GM19397 (cell line): Measurements from ENCODE around the gene DNAL4.

Source experiments
- ATAC-seq: cut with Tn5 transposase; IDR thresholded peaks from one replicate; pipeline ENCODE4 v1.9.1; 2021; ENCODE audit warnings: mild to moderate bottlenecking, moderate library complexity; ENCODE audit not compliant: unreplicated experiment

DNAL4 gene

DNA sequence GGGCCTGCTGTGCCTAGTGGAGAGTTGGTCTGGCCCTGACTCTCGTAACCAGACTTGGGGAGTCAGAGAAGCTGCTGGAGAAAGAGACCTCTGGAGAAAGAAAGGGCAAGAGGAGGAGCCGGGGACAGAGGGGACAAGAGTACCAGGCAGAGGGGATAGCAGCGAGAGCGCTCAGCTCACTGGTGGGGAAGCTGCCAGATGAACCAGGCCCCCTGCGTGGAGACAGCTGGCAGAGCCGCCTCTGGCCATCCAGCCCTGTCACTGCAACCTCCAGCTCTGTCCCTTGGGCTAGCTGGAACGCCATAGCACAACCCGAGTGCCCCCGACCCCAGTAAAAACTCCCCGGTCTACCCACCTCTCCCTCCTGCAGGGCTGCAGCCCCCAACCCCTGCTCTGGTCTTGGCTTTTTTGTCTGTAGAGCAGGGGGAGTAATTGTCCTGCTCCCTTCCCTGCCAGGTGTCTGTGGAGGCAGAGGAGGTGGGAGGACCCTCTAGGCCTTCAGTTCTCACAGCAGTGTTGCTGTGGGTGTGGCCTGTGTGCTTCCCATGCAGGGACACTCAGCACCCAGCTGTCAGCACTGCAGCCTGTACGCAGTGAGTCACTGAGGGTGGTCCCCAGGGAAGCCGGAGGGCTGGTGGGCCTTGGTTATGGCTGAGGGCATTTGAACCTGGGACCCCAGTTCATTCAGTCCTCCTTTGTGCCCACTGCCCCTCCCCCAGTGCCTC is 33.3 kb downstream of the DNAL4 start:
- no peak for ATAC-seq

DNA sequence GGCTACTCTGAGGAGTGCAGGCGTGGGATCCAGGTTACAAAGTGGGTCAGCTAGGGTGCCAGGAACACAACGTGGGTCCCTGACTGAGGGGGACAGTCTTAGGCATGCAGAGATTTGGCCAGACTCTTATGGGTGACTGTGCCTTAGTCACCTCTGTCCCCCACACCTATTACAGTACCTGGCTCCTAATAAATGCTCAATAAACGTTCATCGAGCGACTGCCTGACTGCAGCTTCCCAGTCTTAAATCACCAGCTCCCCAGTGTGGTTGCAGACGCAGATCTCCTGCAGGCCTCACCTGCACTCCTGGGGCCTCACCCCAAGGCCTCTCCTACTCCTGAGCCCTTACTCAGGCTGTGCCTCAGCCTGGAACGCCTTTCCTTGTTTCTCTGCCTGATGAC is 34.9 kb downstream of the DNAL4 start:
- no peak for ATAC-seq

DNA sequence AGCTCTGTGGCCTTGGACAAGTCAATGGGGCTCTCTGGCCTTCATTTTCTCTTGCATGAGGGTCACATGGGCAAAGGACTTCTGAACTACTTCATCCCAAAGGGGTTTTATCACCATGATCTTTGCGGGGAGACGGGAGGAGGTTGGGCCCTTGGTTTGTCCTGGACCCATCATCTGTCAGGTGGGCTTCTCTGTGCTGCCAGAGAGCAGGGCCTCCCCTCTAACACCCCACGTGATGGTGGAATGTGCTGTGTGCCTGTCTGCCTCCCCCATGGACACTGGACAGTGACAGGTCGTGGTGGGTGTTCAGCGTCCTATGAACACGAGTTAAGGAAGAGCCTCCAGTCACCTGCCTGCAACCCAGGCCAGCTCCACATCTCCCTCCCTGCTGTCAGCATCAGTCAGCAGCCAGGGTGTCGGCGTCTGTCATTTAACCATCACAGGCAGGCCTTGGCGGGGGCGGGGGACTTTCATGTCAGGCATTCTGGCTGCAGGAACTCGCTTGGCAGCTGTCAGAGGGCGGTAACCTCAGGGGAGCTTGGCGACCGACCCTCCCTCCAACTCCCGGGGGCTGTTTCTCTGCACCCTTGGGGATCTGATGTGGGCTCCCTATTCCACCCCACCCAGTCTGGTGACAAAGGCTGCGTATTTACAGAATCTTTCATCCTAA is 35.5 kb downstream of the DNAL4 start:
- no peak for ATAC-seq

DNA sequence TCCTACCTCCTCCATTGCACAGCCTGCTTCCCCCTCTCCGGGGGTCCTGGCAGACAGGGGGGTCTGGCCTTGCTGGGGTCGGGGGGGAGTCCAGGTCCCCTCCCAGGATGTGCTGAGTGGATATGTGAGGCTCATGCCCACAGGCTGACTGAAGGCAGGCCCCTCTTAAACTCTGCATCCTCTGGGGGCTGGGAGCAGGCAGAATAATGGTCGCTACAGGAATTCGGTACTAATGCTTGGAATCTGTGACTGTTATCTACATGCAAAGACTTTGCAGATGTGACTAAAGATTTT is 36.5 kb downstream of the DNAL4 start:
- no peak for ATAC-seq

DNA sequence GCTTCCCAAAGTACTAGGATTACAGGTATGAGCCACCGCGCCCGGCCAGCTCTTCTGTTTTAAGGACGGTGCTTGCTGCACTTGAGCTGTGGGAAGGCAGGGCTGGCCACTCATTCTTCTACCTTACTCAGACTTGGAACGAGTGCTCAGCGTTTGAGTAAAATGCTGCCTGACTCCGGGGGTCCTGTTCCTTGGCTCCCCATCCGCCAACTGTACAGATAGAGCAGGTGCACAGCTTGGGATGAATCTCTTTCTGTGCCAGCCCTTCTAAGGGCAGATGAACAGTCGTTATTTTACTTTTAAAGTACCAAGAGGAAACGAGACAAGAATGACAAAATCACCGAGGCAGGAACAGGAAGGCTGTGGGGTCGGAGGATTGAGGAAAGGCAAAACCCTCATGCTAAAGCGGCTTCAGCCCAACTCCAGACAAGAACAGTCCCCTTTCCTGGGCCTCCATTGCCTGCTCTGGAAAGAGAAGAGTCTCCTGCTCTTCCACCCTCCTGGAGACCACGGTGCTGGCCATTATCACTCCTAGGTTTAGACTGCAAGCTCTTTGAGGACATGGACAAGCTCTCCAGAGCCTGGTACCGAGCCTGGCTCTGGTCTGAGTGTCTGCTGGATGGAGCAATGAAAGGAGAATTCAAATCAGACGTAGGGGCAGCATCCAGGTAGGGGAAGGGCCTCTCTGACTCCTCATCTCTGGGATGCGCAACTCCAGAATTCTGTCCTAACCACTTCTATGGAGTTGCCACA is 37.1 kb downstream of the DNAL4 start:
- no peak for ATAC-seq

DNA sequence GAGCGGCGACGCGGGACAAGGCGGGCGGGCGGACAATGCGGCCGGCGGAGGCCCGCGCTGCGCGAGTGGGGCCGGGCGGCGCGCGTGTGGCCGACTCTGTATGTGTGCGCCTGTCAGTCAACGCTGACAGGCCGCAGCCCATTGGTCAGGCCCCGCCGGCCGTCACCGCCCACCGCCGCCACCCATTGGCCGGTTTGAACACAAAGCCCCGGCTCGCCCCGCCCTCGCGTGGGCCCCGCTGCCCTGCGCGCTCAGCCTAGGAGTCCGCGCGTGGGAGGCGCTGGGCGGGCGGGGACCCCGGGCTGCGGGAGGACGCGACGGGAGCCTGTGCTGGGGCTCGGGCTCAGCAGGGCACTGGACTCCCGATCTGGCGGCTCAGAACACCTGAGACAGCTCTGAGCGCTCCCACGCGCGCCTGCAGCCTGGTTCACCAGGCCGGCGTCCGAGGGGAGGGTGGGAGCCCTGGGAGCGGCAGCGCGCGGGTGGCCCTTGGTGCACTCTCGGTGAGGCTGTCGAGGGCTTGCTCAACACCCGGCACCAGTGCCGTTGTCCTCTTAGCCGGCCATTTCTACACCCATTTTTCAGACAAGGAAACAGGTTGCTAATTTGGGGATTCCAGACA is 37.9 kb downstream of the DNAL4 start, which contains the start of gene SUN2:
Gene SUN2, minus strand, starts transcription at position 88 of the 622 bp plus-strand sequence. CDS start 3,370 bp downstream, outside the sequence.
- ATAC-seq = peak; percentile 70

DNA sequence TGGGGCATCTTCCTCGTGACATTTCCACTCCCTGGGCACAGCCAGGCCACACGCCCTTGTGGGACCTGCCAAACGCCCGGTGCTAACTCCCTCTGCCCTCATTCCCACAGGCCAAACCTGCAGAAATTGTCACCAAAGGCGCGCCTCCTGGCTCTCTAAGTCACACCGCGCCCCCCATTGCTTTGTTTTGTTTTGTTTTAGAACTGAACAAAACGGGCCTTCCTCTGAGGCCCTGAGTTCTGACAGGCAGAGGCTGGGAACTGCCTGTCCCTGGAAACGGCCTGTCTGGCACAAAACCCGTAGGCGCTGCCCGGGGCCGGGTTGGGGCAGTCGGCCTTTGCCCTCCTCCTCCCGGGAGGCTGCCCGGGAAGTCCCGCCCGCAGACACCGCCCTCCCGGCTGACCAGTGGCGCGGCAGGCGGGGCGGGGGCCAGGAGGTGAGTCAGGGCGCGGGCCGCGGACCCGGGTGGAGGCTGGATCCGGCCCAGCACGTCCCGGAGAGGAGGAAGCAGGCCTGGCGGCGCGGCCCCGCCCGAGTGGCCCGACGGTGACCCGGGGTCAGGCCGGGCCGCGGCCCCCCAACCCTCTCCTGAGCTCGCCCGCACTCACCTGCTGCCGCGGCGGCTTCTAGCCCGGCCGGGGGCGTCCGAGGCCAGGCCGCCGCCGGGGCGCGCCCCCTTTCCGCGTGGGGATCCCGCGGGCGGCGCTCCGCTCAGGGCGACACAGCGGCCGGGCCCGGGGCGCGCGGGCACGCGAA is 38.6 kb downstream of the DNAL4 start:
- ATAC-seq = peak; percentile 40

DNA sequence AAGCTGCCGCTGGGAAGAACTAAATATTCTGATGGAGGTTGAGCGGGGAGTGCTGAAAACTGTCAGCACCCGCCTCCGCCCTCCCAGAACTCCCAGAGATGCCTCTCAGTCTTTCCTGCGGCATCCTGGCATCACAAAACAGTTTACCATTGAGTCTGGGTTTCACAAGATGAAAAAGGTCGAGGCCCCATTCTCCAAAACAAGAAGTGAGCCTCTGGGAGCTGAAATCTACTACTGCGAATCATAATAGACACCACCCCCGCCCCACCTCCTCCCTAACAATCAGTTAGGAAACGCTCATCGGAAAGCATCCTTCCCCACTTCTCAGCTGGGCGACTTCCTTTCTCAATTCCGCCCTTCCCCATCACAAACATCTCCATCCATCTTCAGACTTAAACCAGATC is 39.2 kb downstream of the DNAL4 start:
- no peak for ATAC-seq

DNA sequence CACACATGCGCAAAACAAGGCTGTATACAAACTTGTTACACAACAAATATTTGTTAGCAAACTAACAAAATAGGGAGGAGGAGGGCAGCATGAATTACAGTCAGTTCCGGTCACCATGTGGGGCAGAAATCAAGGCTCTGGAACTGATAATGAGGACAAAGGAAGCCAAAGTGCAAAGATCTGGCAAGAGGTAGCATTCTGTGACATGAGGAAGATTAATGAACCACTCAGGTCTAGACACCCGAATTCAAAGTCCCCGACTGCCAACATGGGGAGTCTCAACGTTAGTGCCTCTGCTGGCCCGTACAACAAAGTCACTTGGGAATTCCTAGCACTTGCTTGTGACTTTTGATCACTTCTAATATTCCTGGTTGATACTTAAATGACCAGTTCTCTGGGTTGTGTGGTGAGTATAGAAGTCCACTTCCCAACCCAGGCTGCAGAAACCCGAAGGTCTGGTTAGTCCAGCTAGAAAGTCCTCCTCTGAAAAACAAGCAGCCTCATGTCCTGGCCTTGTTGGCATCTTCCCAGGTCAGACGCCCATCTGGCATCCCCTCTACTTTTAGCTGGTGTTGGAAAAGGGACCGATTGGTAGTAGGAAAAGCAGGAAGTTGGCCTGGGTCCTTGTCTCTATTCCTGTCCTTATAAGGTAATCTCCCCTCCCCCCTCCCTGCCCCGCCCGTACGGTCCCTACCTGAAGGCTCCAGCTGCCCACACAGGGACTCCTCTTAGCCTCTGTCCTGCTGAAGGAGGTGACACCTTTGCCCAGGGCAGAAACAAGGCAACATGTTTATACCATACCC is 39.8 kb downstream of the DNAL4 start:
- no peak for ATAC-seq

DNA sequence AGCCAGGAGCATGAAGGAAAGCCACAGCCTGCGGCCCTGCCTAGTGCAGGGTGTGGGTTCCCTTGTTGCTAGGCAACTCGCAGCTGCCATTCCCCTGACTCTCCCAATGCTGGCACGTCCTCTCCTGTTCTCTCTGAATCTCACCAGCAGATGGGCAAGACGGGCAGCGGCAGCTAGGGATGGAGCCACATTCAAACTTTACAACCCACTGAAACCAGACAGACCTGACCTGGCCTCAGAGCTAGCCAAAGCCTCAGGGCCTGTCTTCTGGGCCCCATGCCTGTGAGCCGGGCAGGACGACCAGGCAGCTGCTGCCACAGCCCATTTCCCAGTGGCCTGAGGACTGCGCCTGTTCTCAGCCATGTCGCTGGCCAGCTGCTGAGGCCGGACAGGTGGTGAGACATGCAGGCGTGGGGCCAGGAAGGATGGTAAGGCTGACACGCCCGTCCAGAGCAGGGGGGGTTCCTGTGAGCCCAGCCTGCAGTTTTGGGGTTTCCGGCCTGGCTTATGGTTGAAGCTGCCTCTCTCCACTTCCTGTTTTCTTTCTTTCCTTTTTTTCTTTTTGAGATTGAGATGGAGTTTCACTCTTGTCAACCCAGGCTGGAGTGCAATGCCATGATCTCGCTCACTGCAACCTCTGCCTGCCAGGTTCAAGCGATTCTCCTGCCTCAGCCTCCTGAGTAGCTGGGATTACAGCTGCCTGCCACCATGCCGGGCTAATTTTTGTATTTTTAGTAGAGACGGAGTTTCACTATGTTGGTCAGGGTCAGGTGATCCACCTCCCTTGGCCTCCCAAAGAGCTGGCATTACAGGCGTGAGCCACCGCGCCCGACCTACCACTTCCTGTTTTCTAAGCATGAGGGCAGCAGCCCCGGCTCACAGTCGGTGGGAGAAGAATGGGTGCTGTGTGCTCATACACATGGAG is 42.3 kb downstream of the DNAL4 start:
- ATAC-seq = no peak

DNA sequence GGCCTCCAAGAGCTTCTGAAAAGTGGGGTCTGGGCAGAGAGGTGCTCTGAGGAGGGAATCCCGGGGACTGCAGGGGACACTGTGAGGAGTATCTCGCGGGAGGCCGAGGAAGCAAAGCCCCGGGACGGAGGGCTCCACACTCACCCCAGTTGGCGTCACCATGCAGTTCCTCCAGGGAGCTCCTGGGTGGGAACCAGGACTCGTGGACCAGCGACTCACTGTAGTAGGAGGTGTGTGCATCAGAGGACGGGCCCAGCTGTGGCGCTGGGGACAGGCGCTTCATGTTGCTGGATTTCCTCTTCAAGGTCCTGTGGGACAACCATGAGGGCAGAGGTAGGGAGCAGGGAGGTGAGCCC is 42.9 kb downstream of the DNAL4 start:
- ATAC-seq = no peak

DNA sequence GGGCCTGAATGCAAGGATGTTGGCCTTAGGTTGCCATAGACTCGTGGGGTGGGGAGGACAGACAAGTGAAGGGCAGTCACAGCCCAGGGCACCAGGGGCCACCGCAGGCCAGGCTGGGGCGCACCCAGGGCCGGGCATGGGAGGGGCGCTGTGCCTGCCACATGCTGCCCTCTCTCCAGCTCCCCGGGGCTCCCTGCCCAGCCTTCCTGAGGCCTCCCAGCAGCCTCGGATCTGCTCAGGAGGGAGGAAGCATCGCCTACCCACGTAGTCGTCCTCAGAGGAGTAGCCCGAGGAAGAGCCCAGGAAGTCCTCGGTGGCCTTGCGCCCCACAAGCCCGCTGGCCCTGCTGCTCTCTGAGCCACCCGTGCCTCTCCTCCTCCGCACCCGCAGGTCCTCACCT is 43.3 kb downstream of the DNAL4 start:
- ATAC-seq = no peak

DNA sequence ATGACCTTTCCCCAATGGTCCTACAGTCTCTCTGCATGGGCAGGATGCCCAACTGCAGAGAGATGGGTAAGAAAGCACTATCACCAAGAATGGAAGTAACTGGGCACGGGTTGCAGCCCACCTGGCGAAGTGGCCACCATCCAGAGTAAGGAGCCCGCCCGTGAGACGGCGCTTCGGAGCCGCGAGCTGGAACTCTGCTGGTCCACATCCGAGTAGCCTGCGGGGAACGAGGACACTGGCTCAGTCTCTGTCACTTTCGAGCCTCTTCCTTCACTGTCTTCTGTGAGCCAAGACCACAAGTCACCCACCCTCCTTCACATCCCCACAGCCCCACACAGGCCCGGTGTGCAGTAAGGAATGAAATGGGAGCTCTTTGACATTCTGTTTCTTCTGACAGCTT is 43.8 kb downstream of the DNAL4 start:
- no peak for ATAC-seq

DNA sequence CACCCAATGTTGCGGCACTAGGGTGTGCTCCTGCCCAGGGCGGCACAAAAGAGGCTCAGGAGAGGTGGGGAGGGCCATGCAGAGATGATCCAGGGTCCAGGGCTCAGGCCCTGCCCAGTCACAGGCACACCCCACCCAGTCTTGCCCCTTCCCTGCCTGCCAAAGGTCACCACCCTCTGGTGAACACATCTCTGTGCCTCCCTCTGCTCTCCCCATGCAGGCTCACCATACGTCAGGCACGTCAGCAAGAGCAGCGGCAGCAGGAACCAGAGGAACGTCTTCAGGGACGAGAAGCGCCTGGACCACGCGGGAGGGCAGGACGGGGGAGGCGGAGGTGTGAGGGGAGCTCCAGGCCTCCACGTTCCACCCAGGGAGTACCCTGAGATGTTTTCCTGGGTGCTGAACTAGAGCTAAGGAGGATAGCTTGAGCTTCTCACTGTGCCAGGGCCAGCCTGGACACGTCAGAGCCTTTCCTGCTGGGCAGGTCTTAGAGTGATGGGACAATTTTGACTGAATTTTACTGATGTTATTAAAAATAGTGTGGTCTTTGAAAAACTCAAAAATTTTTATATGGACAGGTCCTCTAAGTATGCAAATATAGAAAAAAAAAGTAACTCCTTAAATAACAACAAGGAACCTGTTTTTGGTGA is 45.3 kb downstream of the DNAL4 start:
- no peak for ATAC-seq

DNA sequence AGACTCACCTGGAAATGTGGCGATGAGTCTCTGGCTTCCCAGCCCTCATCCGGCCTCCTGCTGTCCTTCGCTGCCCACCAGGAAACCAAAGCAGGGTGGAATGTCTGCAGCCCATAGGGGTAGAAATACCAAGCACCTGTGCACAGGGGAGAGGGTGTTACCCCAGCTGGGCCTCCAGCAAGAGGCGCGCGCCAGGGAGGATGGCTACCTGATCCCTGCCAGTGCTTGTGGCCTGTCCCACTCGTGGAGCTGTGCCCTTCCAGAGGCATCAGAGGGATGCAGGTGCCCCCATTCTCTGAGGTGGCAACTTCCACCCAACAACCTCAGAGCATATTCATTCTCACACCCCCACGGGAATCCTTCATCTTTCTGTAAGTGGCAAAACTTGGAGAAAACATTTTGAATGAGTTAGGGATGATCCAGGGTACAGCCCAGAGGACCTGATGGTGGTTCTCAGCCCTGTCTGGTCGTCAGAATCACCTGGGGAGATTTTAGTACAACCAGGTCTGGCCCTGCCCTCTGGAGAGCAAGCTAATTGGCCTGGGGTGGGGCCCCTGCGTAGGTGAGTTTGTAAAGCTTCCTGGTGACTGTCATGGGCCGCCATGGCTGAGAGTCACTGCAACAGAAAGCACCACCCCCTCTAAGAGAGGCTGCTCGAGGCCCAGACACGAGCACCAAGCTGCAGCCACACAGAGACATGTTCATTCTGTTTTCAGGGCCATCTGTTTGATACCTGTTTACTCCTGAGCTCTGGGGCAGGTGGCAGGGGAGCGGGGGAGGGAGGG is 48.1 kb downstream of the DNAL4 start:
- ATAC-seq = no peak

DNA sequence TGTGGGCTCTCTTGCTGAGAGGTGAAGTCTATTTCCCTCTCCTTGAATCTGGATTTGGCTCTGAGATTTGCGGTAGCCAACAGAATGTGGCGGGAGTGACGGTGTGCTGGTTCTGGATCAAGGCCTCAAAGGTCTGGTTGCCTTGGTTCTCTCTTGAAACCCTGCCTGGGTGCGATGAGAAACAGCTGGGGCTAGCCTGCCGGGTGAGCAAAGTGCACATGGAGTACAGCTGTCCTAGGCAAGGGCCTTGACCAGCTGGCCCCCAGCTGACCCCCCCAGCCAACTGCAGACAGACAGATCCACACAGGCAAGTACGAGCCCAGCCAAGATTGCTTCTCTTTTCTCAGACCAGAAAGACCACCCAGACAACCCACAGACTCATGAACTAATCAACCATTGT is 49.0 kb downstream of the DNAL4 start:
- no peak for ATAC-seq

DNA sequence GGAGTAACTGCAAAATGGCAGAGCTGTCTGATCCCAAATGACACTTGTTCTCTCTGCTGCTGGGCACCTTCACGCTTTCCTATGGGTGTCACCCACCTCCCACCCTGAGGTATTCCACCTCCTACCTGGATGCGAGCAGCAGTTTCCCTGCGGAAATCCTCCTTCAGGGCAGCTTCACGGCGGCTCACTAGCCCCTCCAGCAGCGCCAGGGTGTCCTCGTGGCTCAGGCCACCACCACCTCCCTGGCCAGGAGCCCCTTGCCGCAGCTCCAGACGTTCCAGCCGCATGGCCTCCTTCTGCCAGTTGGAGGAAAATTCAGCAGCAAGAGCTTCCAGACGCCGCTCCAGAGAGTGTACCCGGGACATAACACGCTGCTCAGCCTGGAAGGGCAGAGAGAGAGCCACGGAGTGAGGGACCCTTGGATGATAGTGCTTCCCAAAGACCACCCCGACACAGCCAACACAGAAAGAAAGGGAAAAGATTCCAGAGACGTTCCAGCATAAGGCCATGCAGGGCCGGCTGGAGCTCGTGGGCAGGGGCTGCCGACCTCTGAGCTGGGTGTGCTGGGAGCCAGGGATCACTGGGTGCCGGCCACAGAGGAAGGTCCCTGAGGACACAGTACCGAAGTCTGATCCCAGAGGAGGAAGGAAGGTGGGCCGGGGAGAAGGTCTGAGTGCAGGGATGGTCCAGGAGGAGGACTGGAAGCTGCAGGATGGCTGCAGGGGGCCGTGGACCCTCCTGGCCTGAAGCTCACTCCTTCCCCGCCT is 51.6 kb downstream of the DNAL4 start:
- no peak for ATAC-seq
